ENCODE measurements around the gene ZSCAN5A. TPM values are rescaled to one million over a fixed set of nuclear protein-coding genes. Genes with fewer than 3 reads are reported as not detected.

The ZSCAN5A gene
- total and polyA plus RNA-seq, 2 of the 13 experiments (the other 11 are each of a cell fraction or from before 2014, with no cell fraction given): 9.5 to 17.8 TPM

GRCh38 chr19:56332695-56333094, 18.1 kb upstream of the ZSCAN5A start:
- no peaks in the 10 kb centered on the region for H3K36me3 ChIP-seq (replicated peaks in 1 of 2; ENCODE audit: control insufficient read depth in 1 of 2, insufficient read depth in 2 of 2, low read length in 2 of 2)
- BruUV-seq (replicated peaks): no TSS peak
- no peaks in the 10 kb centered on the region for H4K20me1 ChIP-seq (ENCODE audit: insufficient read depth, low read length)
- intact Hi-C loops (cut with micrococcal nuclease; ENCODE audit: unreplicated experiment): loop anchor here (1.0 kb wide), 2 partner anchors 79 to 256 kb away; no protein-coding TSS in a partner anchor
- TF ChIP-seq ZNF75D (CRISPR knock-in tag; IDR thresholded peaks at IDR 0.05; ENCODE audit: borderline replicate concordance): no peak
- no peak for TF ChIP-seq ZHX2 (IDR thresholded peaks at IDR 0.05; ENCODE audit: low read depth)
- no peak for TF ChIP-seq ZHX2 (CRISPR knock-in tag; IDR thresholded peaks at IDR 0.05; ENCODE audit: borderline replicate concordance)
- no peak for TF ChIP-seq HNF1B (CRISPR knock-in tag; IDR thresholded peaks at IDR 0.05)
- TF ChIP-seq ZNF337 (CRISPR knock-in tag; IDR thresholded peaks at IDR 0.05; ENCODE audit: borderline replicate concordance, low read depth): peak; percentile 77; the same call in 1 of the 2 replicates
- ChIA-PET CTCF (ENCODE audit: low intra/inter-chr PET ratio, low total read pairs) (interaction anchor here (1.2 to 2.4 kb wide), 5 partner anchors 18 to 266 kb away, joined by 4 to 46 read pairs (median 15); partner anchors contain the start of gene ZSCAN5A), POLR2A (interaction anchor here (1.2 kb wide), 2 partner anchors 35 to 79 kb away, joined by 4 to 7 read pairs; no protein-coding TSS in a partner anchor)
- peaks cover 6% of the 10 kb centered on the region; the same call in 1 of the 2 replicates for H3K9me3 ChIP-seq (ENCODE audit: low read length)
- in situ Hi-C loops (cut with HindIII; ENCODE audit: extremely low pct_ligation_motif_present, low pct_unique_long_range_greater_than_20kb): loop anchor here (5.0 kb wide), 1 partner anchor 80 kb away; no protein-coding TSS in a partner anchor
- no peak overlapping the region for H3K9ac ChIP-seq (ENCODE audit: insufficient read depth, low read depth, low read length)
- no peak overlapping the region for H3K4me3 ChIP-seq (replicated peaks in 1 of 3; ENCODE audit: insufficient read depth in 1 of 3, low read depth in 2 of 3, low read length in 3 of 3)
- H3K4me2 ChIP-seq (ENCODE audit: low read depth, low read length): no peak overlapping the region
- ATAC-seq (no peak), DNase-seq (ENCODE audit: low spot score) (no peak), FAIRE-seq (no peak)
- no peak overlapping the region for H2AFZ ChIP-seq (ENCODE audit: low read length)
- no peaks in the 10 kb centered on the region for H3K27me3 ChIP-seq (ENCODE audit: control insufficient read depth in 1 of 2, insufficient read depth in 2 of 2, low read length in 2 of 2)
- no peaks in the 10 kb centered on the region; the same call in 1 of the 2 replicates for H3K4me1 ChIP-seq (ENCODE audit: insufficient read depth, low read length)
- no peaks in the 10 kb centered on the region for H3K79me2 ChIP-seq (ENCODE audit: insufficient read depth, low read length)
- H3K27ac ChIP-seq (ENCODE audit: extremely low read length, insufficient read depth, low read length): no peak overlapping the region

Data from HepG2 (cell line).